Hindlimb muscle (tissue), 1 donor: ENCODE measurements around the gene RAE1. TPM values are rescaled to one million over a fixed set of nuclear protein-coding genes. Genes with fewer than 3 reads are reported as not detected.

Source experiments
- DNase-seq: peaks from one replicate; pipeline ENCODE4 v3.0.0-alpha.2; 2013
- polyA plus RNA-seq: library from polyadenylated mRNA; unstranded; fragments of 120-200 nt; gene quantifications from one replicate; pipeline ENCODE4 v1.2.1, GENCODE V29; 2013; ENCODE audit not compliant: insufficient read length

The RAE1 gene
- polyA plus RNA-seq, 1 donor, result 27.3 TPM

DNA sequence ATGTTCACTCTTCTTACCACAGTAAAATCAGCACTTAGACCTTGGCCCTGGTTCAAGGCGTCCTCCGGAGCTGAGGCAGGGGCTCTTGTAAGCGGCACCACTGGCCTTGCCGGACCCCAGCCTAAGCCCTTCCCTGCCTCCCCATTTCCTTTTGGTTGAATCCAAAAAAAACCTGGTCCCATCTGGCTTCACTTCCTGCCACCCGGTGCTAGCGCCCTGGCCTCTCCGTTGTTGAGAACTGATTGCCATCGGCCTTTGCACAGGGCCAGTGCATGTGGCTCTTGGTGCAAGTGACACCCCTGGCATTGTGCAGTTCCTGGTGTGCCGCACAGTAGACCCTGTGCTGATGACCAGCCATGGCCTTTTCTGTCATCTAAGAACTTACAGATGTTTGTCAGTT, 21.1 kb downstream of the RAE1 start:
- DNase-seq, result no peak

DNA sequence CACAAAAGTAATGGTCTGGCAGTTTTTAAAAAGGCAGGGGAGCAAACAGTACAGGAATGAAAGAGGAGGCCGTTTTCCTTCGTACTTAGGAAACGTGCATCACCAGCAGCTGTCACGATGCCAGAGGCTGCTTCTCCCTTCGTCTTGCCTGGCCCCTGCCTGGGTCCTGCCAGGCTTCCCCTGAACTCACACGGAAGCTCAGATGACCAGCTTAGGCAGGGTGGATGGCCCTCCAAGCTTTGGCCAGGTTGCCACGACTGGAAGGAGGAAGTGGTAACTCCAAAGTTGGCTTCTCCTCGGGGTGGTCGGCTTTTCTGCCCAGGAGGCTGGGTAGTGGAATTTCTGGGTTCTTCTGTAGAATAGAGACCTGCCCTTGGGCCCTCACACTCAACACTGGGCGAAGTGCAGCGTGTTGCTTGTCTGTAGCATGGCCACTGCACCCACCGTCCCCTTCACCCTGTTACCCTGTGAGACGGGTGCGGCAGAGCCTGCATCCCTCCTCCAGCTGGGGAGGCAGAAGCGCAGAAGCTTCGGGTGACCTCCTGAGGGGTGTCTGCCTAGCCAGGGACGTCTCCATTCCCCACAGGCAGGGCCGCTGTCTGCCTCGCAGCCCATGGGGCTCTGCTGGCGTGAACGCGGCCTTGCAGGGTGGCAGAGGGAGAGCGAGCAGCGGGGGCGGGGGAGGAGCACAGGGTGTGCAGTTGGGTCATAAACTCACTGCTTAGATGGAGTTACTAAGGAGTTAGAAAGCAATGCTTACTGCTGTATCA, 21.7 kb downstream of the RAE1 start:
- no peak for DNase-seq

DNA sequence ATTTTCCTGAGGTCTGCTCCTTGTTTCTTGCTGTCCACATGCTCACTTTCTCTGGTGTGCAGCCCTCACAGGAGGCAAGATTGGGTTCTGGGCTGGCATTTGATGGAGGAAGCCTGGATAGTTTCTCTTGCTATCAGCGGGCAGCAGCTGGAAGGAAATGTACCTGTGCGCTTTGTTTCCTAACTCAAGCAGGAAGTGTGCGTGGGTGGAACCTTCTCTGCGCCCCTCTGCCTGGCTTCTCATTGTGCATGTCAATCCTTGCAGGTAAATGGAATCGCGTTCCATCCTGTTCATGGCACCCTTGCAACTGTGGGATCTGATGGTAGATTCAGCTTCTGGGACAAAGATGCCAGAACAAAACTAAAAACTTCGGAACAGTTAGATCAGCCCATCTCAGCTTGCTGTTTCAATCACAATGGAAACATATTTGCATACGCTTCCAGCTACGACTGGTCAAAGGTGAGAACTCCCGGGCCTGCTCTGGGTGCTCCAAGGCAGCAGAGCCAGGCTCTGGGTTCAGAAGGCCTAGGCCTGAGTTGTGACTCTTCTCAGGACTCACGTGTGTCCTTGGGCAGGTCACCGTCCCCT, 23.4 kb downstream of the RAE1 start:
- no peak for DNase-seq

DNA sequence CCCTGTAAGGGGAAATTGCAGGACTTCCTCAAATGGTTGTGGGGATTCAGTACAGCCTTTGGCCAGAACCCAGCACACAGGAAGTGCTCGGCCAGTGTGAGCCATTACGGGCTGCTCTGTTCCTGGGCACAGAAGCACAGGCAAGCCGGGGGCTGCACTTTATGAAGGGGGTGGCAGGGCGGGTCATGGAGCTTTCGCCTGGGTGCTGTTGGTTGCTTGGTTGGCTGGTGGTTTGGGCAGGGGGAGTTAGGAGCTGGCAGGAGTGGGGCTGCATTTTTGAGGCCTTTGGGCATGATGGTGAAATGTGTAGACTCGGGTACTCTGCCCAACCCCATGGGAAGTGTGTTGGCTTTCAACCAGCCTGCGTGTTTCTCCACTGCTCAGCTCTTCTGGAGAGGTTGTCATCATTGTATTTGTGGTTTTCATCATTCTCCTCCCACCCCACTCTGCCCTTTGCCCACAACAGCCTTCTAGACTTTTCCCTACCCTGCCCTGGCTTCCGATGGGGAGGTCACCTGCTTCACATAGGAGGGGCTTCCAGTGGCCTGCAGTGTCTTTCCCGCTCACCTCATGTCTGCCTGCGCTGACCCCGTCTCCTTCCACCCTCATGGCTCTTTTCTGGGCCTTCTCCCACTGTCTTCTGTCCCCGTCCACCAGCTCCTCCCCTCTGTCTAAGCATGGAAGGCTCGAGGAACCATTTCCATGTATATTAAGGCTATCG, 24.0 kb downstream of the RAE1 start:
- DNase-seq, result no peak

DNA sequence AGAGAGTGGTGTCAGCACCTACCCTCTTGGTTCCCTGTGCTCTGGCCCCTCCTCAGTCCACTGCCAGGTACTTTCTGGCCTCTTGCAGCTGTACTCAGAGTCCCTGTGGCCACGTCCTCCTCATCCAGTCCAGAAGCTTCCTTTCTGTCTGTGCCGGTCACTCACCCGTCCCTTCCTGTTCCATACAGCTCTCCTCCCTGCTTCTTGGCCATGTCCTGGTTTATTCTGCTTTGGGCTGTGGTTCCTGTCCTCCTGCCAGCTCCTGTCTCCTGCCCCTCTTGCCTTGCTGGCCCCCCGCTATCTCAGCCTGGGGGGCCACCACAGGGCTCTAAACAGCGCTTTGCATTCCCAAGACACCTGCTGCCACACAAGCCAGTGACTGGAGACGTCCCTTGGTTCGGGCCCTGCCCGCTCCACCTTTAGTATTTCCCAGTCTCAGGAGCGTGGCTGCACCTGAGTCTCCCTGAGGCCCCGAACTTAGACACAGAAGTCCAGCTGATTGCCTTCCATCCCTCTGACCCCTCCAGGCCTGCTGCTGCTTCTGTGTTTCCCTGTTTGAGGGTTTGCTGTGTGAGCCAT, 24.7 kb downstream of the RAE1 start:
- DNase-seq, result no peak

DNA sequence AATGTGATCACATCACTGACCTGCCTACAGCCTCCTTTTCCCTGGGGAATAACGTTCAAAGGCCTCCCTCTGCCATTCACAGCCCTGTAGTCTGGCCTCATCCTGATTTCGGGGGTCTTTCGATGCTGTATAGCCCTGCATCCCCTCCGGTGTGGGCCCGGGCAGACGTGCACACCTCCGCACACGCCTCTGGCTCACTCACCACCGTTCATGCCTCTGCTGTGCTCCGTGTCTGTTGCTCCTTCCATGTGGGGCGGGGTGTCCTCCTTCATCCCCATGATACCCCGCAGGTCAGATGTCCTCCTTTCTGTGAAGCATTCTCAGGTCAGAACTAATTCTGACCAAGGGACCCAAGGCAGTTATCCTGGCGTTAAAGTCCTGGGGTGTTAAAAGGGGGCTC, 26.3 kb downstream of the RAE1 start:
- no peak for DNase-seq

DNA sequence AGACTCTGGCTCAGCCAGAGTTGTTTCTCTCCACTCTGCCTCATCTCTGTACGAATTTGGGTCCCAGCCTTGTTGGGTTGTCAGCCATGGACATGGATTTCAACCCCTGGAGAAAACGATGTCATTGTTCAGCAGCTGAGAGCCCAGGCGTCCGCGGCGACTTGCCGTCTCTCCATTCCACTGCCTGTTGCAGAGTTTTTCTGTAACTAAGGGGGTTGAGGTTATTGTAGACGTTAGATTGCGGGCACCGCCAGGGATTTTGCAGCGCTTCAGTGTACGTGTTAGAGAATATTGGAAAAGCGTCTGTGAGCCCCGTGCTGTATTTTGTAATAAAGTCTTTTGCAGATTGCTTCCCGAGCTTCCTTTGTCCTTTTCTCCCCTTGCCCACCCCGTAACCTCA, 27.1 kb downstream of the RAE1 start:
- DNase-seq, result no peak

DNA sequence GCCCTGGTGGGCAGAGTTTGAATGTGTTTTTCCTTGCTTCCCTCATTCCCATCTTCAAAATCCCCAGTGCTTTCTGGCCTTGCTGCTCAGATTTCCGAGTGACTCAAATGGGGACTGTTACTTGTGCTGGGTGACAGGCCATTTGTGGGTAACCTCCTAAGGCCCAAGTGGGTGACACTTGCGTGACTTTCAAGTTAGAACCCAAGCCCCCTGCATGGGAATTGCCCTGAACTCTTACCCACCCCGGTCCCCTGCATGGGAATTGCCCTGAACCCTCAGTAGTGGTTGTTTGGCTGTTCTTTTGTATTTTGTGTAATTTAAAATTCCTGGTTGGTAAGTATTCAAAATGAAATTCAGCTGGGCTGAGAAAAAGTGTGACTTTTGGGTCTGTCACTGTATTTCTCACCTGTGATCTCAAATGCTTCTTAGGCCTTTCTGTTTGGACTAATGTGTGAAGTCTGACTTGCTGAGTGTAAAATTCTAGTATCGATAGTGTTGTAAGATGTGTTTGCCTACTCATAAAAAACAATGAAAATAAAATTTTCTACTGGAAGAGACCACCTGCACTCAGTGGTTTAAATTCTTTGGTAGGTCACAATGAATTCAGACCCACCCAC, 27.7 kb downstream of the RAE1 start:
- no peak for DNase-seq

DNA sequence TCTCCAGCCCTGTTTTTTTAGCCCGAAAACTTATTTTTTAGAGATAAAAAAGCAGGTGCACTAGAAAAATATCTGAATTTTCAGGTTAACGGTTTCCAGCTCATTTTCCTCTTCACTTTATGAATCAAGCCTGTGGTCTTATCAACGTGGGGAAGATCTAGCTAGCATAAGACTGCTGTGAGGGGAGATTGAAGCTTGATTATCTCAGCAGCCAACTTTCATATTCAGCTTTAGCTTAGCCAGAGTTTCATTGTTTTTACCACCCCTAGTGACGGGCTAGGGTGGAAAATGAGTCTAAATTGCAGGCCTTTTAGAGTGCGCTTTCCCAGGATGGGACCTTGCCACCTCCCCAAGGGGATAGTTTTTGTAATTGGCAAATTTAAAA, 28.2 kb downstream of the RAE1 start:
- no peak for DNase-seq

DNA sequence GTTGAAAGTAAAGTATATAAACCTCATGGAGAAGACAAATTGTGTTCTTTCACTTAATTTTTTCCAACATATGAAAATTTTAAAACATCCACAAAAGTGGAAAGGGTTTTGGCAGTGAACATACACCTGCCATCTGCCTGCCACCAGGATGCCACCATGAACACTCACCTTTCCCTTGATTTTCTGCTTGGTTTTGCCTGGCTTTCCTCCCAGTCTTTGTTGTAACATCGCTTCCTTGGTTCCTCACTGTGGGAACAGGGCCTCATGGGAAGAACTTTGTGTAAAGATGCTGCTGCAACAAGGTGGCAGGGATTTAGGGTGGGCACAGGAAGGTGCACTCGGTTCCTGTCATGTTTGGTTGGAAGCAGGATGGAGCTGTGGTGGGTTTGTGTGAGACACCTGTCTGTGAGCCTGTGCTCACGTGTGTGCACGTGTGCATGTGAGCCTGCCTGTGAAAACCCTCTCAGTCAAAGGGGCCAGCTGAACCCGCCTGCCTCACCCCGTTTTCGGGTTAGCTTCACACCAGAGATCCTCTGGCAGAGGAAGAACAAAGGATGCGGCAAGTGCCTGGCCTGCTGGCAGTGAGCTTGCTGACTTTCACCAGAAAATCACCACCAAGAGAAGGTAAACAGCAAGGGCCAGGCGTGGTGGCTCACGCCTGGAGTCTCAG, 29.2 kb downstream of the RAE1 start:
- DNase-seq, result no peak

DNA sequence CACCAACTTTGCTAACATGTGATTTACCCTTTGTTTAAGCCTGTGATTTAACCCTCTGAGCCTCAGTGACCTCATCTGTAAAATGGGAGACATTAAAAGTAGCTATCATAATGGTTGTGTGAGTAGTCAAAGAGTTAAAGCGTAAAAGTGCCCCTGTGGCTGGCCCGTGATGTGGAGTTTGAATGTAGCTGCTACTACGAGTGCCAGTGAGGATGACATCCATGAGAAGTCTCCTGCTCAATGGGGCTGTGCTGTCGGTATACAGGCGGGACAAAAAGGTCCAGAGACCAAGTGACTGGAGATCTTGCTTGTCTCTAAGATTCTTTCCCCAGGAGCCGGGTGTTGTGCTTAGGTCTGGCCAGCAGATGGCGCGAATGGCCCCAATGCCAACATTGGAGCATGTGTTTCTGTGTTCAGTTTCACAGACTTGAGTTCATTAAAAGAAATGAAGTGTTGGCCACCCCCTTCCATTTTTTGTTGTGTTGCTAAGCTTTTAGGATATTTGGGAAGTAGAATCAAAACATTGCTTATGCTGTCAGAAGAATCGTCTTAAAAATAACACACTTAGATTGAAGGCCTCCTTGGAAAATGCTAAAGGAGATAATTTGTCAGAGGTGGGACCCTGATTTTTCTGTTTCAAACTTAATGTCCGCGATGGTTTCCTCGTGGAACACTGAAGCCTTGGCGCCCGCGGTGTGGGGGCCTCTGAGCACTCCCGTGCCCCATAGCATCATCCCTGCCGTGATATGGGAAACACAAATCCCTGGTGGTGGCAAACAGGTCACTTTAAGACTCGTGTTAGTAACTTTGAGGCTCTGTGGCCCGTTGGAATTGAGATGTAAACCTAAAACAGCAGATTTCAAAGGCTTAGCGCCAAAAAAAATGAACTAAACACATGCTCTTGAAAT, 30.8 kb downstream of the RAE1 start:
- DNase-seq, result peak; percentile 79

DNA sequence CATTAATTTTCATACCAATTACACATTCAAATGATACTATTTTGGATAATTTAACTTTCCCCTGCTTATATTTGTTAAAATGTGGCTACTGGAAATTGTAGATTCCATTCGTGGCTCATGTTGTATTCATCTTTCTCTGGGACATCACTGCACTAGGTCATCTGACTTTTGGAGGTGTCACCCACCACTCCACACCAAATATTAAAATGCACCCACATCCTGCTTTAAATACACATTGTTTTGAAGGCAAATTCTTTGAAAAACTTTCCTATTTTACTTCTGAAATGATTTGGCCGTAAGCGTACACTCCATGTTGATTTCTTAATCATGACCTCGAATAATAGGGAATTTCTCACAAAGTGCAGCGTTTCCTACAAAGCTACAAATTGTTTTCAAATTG, 31.5 kb downstream of the RAE1 start:
- no peak for DNase-seq

DNA sequence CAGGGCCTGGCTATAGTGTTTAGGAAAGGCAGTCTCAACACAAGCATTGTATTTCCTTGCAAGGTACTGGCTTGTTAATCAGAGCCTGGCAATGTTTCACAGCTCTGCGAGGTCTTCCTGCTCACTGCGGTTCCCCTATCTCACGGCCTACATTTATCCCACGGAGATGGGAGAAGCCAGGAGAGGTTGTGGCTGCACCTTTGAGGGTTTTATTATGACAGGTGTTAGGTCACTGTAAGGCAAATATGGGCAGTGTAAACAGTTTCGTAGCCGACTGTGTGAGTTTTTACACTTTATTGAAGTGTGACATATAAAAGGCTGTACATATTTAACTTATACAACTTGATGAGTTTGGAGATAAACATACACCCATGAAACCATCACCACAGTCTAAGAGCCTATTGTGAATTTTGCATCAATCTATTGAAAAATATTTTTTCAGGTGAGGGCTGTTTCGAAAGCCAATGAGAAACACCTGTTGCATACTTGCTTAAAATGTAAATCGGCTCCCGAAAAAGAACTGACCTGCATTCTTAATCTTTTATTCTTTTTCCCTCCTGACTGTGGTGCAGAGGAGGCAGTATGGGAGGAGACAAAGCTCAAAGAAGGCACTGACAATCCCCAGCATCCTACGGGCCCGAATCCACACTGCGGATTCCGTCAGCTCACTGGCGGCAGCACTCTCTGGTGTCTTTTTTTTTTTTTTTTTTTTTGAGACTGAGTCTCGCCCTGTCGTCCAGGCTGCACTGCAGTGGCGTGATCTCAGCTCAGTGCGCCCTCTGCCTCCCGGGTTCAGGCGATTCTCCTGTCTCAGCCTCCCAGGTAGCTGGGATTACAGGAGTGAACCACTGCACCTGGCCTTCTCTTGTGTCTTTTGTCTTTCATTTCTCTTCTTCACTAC, 32.6 kb downstream of the RAE1 start:
- DNase-seq, result no peak

DNA sequence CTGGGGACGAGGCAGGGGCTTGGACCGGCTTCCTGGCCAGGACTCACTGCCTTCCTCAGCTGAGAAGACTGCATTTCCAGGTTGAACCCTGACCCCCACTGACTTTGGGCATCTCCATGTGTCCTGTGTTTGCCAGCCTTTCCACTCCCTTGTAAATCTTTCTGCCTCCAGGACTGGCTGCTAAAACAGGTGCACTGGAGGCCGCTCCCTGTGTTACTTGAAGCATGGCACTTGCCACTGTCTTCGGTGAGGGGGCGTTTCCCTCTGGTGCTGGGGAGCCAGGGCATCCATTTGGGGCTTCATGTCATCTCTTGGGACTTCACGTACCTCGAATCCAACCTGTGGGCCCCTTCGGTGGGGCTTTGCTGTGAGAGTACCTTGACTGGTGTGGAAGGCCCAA, 33.4 kb downstream of the RAE1 start:
- no peak for DNase-seq

DNA sequence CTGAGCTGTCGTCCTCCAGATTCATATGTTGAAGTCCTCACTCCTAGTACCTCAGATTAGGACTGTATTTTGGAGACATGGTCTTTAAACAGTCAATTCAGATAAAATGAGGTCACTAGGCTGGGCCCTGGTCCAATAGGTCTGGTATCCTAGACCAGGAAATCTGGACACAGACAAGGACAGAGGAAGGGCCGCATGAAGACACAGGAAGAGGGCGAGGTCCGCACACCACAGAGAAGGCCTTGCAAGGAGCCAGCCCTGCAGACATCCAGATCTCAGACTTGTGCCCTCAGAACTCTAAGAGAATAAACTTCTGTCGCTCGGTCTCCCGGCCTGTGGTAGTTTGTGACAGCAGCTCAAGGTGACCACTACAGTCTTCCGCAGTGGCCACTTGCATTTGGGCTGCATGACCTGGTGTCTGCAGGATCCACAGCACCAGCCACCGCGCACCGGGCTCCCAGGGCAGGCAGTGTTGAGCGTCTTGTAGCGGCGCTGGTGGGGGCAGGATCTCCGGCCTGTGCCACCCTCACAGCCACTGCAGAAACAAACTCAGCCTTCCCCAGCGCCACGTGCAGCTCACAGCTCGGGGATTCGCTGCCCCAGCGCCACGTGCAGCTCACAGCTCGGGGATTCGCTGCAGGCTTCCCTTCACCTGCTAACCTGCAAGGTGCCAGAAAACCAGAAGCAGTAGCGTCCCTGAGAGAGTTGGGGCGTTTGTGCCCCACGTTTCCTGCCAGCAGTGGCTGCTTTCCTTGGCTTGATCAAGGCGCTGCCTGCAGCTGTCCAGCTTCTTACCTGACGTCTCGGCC, 34.1 kb downstream of the RAE1 start:
- no peak for DNase-seq

DNA sequence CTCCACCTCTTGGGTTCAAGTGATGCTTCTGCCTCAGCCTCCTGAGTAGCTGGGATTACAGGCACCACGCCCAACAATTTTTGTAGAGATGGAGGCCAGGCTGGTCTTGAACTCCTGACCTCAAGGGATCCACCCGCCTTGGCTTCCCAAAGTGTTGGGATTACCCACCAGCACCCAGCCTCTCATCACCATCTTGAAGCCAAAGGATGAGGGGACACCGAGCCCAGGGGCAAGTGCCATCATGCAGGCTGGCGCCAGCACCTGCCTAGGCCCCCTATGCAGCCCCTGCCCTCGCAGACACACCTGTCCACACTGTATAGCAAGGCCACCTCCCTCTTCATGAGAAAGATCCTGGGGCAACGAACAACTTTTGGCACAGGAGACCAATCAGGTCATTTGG, 34.9 kb downstream of the RAE1 start:
- no peak for DNase-seq

DNA sequence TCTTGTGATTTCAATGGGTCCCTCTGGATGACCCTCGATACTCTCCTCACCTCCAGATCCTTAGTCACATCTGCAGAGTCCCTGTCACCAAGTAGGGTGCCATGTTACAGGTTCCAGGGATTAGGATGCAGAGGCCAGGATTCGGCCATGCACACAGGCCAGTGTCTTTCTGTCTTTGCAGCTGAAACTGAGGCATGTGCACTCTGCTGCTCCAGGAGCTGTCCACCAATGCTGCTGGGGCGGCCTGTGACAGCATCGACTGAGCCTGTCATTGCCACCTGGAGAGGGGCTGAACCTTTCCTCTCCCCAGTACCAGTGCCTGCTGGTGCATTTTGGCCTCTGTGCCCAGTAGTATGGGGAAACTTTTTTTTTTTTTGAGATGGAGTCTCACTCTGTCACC, 35.7 kb downstream of the RAE1 start:
- DNase-seq, result no peak

DNA sequence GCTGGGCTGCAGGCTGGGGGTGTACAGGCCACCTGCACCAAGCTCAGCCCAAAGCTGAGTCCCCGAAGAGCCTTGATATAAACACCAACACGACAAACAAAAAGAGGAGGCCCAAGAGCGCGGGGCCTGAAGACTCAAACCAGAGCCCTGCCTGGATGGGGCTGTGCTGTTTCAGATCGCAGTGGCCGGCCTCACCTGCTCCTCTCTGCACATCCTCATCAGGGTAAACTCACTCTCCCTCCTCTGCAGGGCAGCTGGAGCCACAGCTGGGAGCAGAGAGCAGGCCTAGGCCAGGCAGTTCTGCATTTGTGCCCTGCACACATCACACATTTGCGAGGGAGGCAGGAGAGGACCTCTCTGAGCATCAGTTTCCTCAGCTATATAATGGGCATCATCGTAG, 36.4 kb downstream of the RAE1 start:
- no peak for DNase-seq

DNA sequence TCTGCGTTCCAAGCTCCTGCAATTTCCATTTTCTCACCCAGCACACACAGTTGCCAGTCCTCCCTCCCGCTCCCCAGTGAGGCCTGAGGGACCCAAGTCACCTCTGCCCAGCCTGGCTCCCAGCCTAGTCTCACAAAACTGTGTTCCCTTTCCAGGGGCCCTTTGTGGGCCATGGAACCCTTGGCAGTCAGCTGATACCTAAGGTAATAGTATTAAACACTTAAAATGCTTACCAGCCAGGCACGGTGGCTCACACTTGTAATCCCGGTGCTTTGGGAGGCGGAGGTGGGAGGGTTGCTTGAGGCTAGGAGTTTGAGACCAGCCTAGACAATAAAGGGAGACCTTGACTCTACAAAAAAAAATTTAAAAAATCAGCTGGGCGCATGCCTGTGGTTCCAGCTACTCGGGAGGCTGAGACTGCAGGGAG, 36.9 kb downstream of the RAE1 start:
- no peak for DNase-seq
